BJ (cell line): ENCODE measurements around the gene TMEM116. TPM values are rescaled to one million over a fixed set of nuclear protein-coding genes. Genes with fewer than 3 reads are reported as not detected.
A peak's percentile ranks its signal among the peaks of the same experiment; 100 is the strongest.
"Not testable (repeated sequence)": the region's sequence is repeated elsewhere in the genome, so short reads cannot be mapped to it uniquely, and the experiment has no call there.

ENCODE experiments used
- CTCF ChIA-PET: fragments of 350-600 bp; formaldehyde crosslinking; extraction: SDS; loops from one replicate; lab custom pipeline; 2021; ENCODE audit warnings: antibody characterized with exemption, inconsistent platforms; lab: Yijun Ruan, JAX
- POLR2A ChIA-PET: fragments of 300-600 bp; sonication (Branson Sonifier 250); formaldehyde crosslinking; extraction: SDS; loops from one replicate; lab custom pipeline; 2021; ENCODE audit warnings: antibody characterized with exemption; lab: Charles Lee
- DNase-seq: peaks from one replicate; pipeline ENCODE4 v3.0.0-alpha.2; 2011; ENCODE audit warnings: low read depth
- H3K27me3 ChIP-seq: 2 replicates; pipeline ENCODE4 v1.6.0; 2011; ENCODE audit warnings: low read length; ENCODE audit not compliant: control insufficient read depth, insufficient read depth
- H3K36me3 ChIP-seq: 2 replicates; pipeline ENCODE4 v1.5.1; 2011; ENCODE audit warnings: low read length; ENCODE audit not compliant: control insufficient read depth, insufficient read depth
- H3K4me3 ChIP-seq: 2 replicates; pipeline ENCODE4 v1.5.1; 2011; ENCODE audit warnings: low read depth, mild to moderate bottlenecking, control low read depth, low read length
- CTCF ChIP-seq: IDR thresholded peaks from 2 replicates; pipeline ENCODE4 v1.5.1; 2011; ENCODE audit warnings: low read depth, mild to moderate bottlenecking, control low read depth, inconsistent platforms, low read length, moderate library complexity; ENCODE audit not compliant: insufficient read depth
- polyA plus RNA-seq: library from polyadenylated mRNA; depleted of rRNA; stranded (reverse); fragments of >200 nt; gene quantifications from 2 replicates; pipeline ENCODE4 v1.2.3, GENCODE V29; 2011

The TMEM116 gene
- polyA plus RNA-seq, 1 experiment, result 16.6 TPM

GRCh38 chr12:112017041-112017440 is 4.1 kb upstream of the TMEM116 start:
- Histone ChIP-seq H3K4me3 (no peak overlapping the region), H3K27me3 (no peaks in the 10 kb centered on the region), H3K36me3 (peaks cover 5% of the 10 kb centered on the region)
- ChIA-PET POLR2A (no interaction called here), CTCF (no interaction called here)
- no peak for TF ChIP-seq CTCF
- no peak for DNase-seq

GRCh38 chr12:112015938-112016337 is 3.0 kb upstream of the TMEM116 start:
- CTCF ChIA-PET, result no interaction called here
- Histone ChIP-seq H3K27me3 (no peaks in the 10 kb centered on the region), H3K36me3 (peaks cover 3% of the 10 kb centered on the region), H3K4me3 (no peak overlapping the region)
- POLR2A ChIA-PET, result no interaction called here
- DNase-seq, result no peak
- TF ChIP-seq CTCF, result no peak

- peak overlapping the region; percentile 89 for H3K4me3 ChIP-seq
- POLR2A ChIA-PET, result interaction anchor here (0.6 to 1.0 kb wide), 2 partner anchors 14 to 111 kb away, joined by 3 to 7 read pairs; partner anchors contain the start of gene TRAFD1
- CTCF ChIA-PET, result interaction anchor here (0.5 to 1.4 kb wide), 7 partner anchors 9 to 59 kb away, joined by 3 to 5 read pairs (median 3); no protein-coding TSS in a partner anchor
- no peak for DNase-seq
- TF ChIP-seq CTCF, result no peak
- no peaks in the 10 kb centered on the region for H3K36me3 ChIP-seq
- no peaks in the 10 kb centered on the region for H3K27me3 ChIP-seq
Measured at GRCh38 chr12:112013601-112014402, 837 bp upstream of the TMEM116 start.

GRCh38 chr12:112011685-112012084 is 1.3 kb downstream of the TMEM116 start:
- Histone ChIP-seq H3K27me3 (no peaks in the 10 kb centered on the region), H3K4me3 (no peak overlapping the region; the same call in 1 of the 2 replicates), H3K36me3 (no peaks in the 10 kb centered on the region)
- DNase-seq, result no peak
- TF ChIP-seq CTCF, result no peak
- ChIA-PET CTCF (no interaction called here), POLR2A (no interaction called here)

- no peaks in the 10 kb centered on the region for H3K36me3 ChIP-seq
- H3K4me3 ChIP-seq, result no peak overlapping the region
- no peaks in the 10 kb centered on the region for H3K27me3 ChIP-seq
- POLR2A ChIA-PET, result no interaction called here
- CTCF ChIA-PET, result no interaction called here
- no peak for DNase-seq
- no peak for TF ChIP-seq CTCF
Measured at GRCh38 chr12:112010415-112011344, 2.3 kb downstream of the TMEM116 start.

- H3K36me3 ChIP-seq, H3K4me3 ChIP-seq, CTCF ChIA-PET, DNase-seq, POLR2A ChIA-PET, H3K27me3 ChIP-seq: not testable (repeated sequence)
Measured at GRCh38 chr12:112009596-112009995, 3.4 kb downstream of the TMEM116 start.
